ENCODE measurements around the gene TDRD15. TPM values are rescaled to one million over a fixed set of nuclear protein-coding genes. Genes with fewer than 3 reads are reported as not detected.

Gene TDRD15
- total and polyA plus RNA-seq, 2 experiments from 2014 or later: 0.07 TPM; not detected in 1

DNA sequence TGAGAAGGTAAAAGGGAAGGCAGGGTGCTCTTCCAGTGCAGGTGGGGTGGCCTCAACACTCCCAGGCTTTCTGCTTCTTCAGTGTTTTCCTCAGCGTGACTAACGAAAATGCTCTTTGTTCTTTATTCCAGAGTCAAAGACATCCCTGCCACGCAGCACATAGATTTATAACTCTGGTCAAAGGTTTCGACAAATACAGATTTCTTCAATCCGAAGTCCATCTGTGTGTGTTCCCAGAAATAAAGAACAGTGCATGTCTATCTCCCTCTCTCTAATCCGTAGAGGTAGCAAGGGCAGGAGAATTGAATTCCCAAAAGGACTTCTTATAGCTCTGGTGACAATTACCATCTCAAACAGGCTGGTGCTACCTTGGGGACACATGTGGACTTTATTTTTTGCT is 26.4 kb upstream of the TDRD15 start:
- H3K4me3 Mint-ChIP-seq: no peak overlapping the region
- peaks cover 15% of the 10 kb centered on the region; the same call in 1 of the 2 replicates for H3K4me1 ChIP-seq (ENCODE audit: insufficient read depth)

More for the DNA sequence above, 26.4 kb upstream of the TDRD15 start:
- TF ChIP-seq, protein P1, sequence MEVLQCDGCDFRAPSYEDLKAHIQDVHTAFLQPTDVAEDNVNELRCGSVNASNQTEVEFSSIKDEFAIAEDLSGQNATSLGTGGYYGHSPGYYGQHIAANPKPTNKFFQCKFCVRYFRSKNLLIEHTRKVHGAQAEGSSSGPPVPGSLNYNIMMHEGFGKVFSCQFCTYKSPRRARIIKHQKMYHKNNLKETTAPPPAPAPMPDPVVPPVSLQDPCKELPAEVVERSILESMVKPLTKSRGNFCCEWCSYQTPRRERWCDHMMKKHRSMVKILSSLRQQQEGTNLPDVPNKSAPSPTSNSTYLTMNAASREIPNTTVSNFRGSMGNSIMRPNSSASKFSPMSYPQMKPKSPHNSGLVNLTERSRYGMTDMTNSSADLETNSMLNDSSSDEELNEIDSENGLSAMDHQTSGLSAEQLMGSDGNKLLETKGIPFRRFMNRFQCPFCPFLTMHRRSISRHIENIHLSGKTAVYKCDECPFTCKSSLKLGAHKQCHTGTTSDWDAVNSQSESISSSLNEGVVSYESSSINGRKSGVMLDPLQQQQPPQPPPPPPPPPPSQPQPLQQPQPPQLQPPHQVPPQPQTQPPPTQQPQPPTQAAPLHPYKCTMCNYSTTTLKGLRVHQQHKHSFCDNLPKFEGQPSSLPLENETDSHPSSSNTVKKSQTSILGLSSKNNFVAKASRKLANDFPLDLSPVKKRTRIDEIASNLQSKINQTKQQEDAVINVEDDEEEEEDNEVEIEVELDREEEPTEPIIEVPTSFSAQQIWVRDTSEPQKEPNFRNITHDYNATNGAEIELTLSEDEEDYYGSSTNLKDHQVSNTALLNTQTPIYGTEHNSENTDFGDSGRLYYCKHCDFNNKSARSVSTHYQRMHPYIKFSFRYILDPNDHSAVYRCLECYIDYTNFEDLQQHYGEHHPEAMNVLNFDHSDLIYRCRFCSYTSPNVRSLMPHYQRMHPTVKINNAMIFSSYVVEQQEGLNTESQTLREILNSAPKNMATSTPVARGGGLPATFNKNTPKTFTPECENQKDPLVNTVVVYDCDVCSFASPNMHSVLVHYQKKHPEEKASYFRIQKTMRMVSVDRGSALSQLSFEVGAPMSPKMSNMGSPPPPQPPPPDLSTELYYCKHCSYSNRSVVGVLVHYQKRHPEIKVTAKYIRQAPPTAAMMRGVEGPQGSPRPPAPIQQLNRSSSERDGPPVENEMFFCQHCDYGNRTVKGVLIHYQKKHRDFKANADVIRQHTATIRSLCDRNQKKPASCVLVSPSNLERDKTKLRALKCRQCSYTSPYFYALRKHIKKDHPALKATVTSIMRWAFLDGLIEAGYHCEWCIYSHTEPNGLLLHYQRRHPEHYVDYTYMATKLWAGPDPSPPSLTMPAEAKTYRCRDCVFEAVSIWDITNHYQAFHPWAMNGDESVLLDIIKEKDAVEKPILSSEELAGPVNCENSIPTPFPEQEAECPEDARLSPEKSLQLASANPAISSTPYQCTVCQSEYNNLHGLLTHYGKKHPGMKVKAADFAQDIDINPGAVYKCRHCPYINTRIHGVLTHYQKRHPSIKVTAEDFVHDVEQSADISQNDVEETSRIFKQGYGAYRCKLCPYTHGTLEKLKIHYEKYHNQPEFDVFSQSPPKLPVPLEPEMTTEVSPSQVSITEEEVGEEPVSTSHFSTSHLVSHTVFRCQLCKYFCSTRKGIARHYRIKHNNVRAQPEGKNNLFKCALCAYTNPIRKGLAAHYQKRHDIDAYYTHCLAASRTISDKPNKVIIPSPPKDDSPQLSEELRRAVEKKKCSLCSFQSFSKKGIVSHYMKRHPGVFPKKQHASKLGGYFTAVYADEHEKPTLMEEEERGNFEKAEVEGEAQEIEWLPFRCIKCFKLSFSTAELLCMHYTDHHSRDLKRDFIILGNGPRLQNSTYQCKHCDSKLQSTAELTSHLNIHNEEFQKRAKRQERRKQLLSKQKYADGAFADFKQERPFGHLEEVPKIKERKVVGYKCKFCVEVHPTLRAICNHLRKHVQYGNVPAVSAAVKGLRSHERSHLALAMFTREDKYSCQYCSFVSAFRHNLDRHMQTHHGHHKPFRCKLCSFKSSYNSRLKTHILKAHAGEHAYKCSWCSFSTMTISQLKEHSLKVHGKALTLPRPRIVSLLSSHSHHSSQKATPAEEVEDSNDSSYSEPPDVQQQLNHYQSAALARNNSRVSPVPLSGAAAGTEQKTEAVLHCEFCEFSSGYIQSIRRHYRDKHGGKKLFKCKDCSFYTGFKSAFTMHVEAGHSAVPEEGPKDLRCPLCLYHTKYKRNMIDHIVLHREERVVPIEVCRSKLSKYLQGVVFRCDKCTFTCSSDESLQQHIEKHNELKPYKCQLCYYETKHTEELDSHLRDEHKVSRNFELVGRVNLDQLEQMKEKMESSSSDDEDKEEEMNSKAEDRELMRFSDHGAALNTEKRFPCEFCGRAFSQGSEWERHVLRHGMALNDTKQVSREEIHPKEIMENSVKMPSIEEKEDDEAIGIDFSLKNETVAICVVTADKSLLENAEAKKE (CRISPR knock-in tag; IDR thresholded peaks at IDR 0.05): no peak
- TF ChIP-seq CREB1 (CRISPR knock-in tag; IDR thresholded peaks at IDR 0.05; ENCODE audit: low read depth) (no peak), ZNF331 (CRISPR knock-in tag; IDR thresholded peaks at IDR 0.05; ENCODE audit: low read depth) (no peak), NANOG (IDR thresholded peaks at IDR 0.05; ENCODE audit: borderline replicate concordance) (no peak), ZNF114 (CRISPR knock-in tag; IDR thresholded peaks at IDR 0.05) (no peak), EZH2 (IDR thresholded peaks at IDR 0.05; ENCODE audit: low read depth, unreplicated experiment) (no peak), JUNB (IDR thresholded peaks at IDR 0.05; ENCODE audit: unreplicated experiment) (no peak), EZH2phosphoT487 (IDR thresholded peaks at IDR 0.05; ENCODE audit: unreplicated experiment) (no peak), STAT1 (IDR thresholded peaks at IDR 0.05; ENCODE audit: unreplicated experiment) (no peak), CTCF (conservative IDR thresholded peaks at IDR 0.05; ENCODE audit: low read depth in 2 of 2) (no peak), POLR2AphosphoS5 (IDR thresholded peaks at IDR 0.05; ENCODE audit: low read depth) (no peak)
- TF ChIP-seq, protein P2, sequence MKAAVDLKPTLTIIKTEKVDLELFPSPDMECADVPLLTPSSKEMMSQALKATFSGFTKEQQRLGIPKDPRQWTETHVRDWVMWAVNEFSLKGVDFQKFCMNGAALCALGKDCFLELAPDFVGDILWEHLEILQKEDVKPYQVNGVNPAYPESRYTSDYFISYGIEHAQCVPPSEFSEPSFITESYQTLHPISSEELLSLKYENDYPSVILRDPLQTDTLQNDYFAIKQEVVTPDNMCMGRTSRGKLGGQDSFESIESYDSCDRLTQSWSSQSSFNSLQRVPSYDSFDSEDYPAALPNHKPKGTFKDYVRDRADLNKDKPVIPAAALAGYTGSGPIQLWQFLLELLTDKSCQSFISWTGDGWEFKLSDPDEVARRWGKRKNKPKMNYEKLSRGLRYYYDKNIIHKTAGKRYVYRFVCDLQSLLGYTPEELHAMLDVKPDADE (IDR thresholded peaks at IDR 0.05): no peak
- TF ChIP-seq, protein P3, sequence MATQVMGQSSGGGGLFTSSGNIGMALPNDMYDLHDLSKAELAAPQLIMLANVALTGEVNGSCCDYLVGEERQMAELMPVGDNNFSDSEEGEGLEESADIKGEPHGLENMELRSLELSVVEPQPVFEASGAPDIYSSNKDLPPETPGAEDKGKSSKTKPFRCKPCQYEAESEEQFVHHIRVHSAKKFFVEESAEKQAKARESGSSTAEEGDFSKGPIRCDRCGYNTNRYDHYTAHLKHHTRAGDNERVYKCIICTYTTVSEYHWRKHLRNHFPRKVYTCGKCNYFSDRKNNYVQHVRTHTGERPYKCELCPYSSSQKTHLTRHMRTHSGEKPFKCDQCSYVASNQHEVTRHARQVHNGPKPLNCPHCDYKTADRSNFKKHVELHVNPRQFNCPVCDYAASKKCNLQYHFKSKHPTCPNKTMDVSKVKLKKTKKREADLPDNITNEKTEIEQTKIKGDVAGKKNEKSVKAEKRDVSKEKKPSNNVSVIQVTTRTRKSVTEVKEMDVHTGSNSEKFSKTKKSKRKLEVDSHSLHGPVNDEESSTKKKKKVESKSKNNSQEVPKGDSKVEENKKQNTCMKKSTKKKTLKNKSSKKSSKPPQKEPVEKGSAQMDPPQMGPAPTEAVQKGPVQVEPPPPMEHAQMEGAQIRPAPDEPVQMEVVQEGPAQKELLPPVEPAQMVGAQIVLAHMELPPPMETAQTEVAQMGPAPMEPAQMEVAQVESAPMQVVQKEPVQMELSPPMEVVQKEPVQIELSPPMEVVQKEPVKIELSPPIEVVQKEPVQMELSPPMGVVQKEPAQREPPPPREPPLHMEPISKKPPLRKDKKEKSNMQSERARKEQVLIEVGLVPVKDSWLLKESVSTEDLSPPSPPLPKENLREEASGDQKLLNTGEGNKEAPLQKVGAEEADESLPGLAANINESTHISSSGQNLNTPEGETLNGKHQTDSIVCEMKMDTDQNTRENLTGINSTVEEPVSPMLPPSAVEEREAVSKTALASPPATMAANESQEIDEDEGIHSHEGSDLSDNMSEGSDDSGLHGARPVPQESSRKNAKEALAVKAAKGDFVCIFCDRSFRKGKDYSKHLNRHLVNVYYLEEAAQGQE (IDR thresholded peaks at IDR 0.05; ENCODE audit: unreplicated experiment): no peak
- no peaks in the 10 kb centered on the region; the same call in 1 of the 3 replicates for H3K9me3 Mint-ChIP-seq
- Histone ChIP-seq H3K79me2 (replicated peaks; ENCODE audit: insufficient read depth) (no peaks in the 10 kb centered on the region), H3K4me2 (no peak overlapping the region), H3K27me3 (ENCODE audit: insufficient read depth) (no peaks in the 10 kb centered on the region), H3K27ac (ENCODE audit: low read depth) (no peak overlapping the region), H3F3A (replicated peaks; ENCODE audit: low read depth) (no peaks in the 10 kb centered on the region), H3K4me3 (no peak overlapping the region), H2AFZ (no peak overlapping the region), H4K20me1 (replicated peaks; ENCODE audit: insufficient read depth) (no peaks in the 10 kb centered on the region), H3K9me2 (ENCODE audit: insufficient read depth) (no peaks in the 10 kb centered on the region), H3K36me3 (ENCODE audit: insufficient read depth) (no peaks in the 10 kb centered on the region)
- no peaks in the 10 kb centered on the region for H3K36me3 Mint-ChIP-seq (ENCODE audit: low read depth)
- peaks cover 26% of the 10 kb centered on the region for H3K4me1 Mint-ChIP-seq
- ATAC-seq: no peak
- no peak overlapping the region for H3K27ac Mint-ChIP-seq
- no peak for DNase-seq (ENCODE audit: low spot score)
- H3K27me3 Mint-ChIP-seq (ENCODE audit: insufficient read depth, low read depth, poor library complexity): peaks cover 3% of the 10 kb centered on the region
